ENCODE data around the gene MACROD2. TPM values are rescaled to one million over a fixed set of nuclear protein-coding genes. Genes with fewer than 3 reads are reported as not detected.

MACROD2 gene
- polyA plus RNA-seq, 1 donor from 2014 or later = 23.2 TPM

- H3K9me3 ChIP-seq (ENCODE audit: low read length) = no peaks in the 10 kb centered on the region
- H3K9me2 ChIP-seq (ENCODE audit: insufficient read depth, low read length) = no peaks in the 10 kb centered on the region
- no peak overlapping the region for H2AFZ ChIP-seq (ENCODE audit: low read depth, low read length)
- no peaks in the 10 kb centered on the region for H3F3A ChIP-seq (ENCODE audit: insufficient read depth, low read length, poor library complexity, severe bottlenecking)
- no peak overlapping the region for H3K4me2 ChIP-seq (ENCODE audit: low read length)
- no peak overlapping the region for H3K9ac ChIP-seq (ENCODE audit: low read length)
- no peaks in the 10 kb centered on the region for H3K36me3 ChIP-seq (ENCODE audit: insufficient read depth, low read length)
- no peak overlapping the region for H3K27ac ChIP-seq (ENCODE audit: low read length)
- no peaks in the 10 kb centered on the region for H3K27me3 ChIP-seq (ENCODE audit: insufficient read depth, low read depth, low read length)
- no peak overlapping the region for H3K4me3 ChIP-seq (ENCODE audit: low read length)
- H3K79me2 ChIP-seq (replicated peaks; ENCODE audit: insufficient read depth, low read length) = no peaks in the 10 kb centered on the region
- H4K20me1 ChIP-seq (ENCODE audit: insufficient read depth) = no peaks in the 10 kb centered on the region
- no peak for TF ChIP-seq RAD21 (conservative IDR thresholded peaks at IDR 0.05)
- TF ChIP-seq POLR2AphosphoS5 (IDR thresholded peaks at IDR 0.05) = no peak
- no peak for TF ChIP-seq EZH2 (IDR thresholded peaks at IDR 0.05; ENCODE audit: borderline replicate concordance, insufficient read depth, low read length, poor library complexity, severe bottlenecking)
- no peak for TF ChIP-seq TAF1 (IDR thresholded peaks at IDR 0.05; ENCODE audit: low read depth)
- TF ChIP-seq REST (IDR thresholded peaks at IDR 0.05; ENCODE audit: borderline replicate concordance) = no peak
- no peak for TF ChIP-seq MXI1 (conservative IDR thresholded peaks at IDR 0.05; ENCODE audit: poor library complexity, severe bottlenecking)
- TF ChIP-seq SMC3 (conservative IDR thresholded peaks at IDR 0.05; ENCODE audit: poor library complexity) = no peak
Observed at GRCh38 chr20:15571056-15571455, 1575.7 kb downstream of the MACROD2 start.

GRCh38 chr20:15575255-15575654 lies 1579.9 kb downstream of the MACROD2 start:
- Histone ChIP-seq H3K36me3 (ENCODE audit: insufficient read depth, low read length) (no peaks in the 10 kb centered on the region), H4K20me1 (ENCODE audit: insufficient read depth) (no peaks in the 10 kb centered on the region), H3K27ac (ENCODE audit: low read length) (no peak overlapping the region), H2AFZ (ENCODE audit: low read depth, low read length) (no peak overlapping the region), H3K4me3 (ENCODE audit: low read length) (no peak overlapping the region), H3K9me3 (ENCODE audit: low read length) (no peaks in the 10 kb centered on the region), H3K27me3 (ENCODE audit: insufficient read depth, low read depth, low read length) (no peaks in the 10 kb centered on the region), H3K79me2 (replicated peaks; ENCODE audit: insufficient read depth, low read length) (no peaks in the 10 kb centered on the region), H3K9ac (ENCODE audit: low read length) (no peak overlapping the region), H3K4me2 (ENCODE audit: low read length) (no peak overlapping the region), H3F3A (ENCODE audit: insufficient read depth, low read length, poor library complexity, severe bottlenecking) (no peaks in the 10 kb centered on the region), H3K9me2 (ENCODE audit: insufficient read depth, low read length) (no peaks in the 10 kb centered on the region)
- TF ChIP-seq MXI1 (conservative IDR thresholded peaks at IDR 0.05; ENCODE audit: poor library complexity, severe bottlenecking) (no peak), RAD21 (conservative IDR thresholded peaks at IDR 0.05) (no peak), EZH2 (IDR thresholded peaks at IDR 0.05; ENCODE audit: borderline replicate concordance, insufficient read depth, low read length, poor library complexity, severe bottlenecking) (no peak), REST (IDR thresholded peaks at IDR 0.05; ENCODE audit: borderline replicate concordance) (no peak), SMC3 (conservative IDR thresholded peaks at IDR 0.05; ENCODE audit: poor library complexity) (no peak), EP300 (conservative IDR thresholded peaks at IDR 0.05; ENCODE audit: poor library complexity, severe bottlenecking) (no peak), TAF1 (IDR thresholded peaks at IDR 0.05; ENCODE audit: low read depth) (no peak), CTCF (IDR thresholded peaks at IDR 0.05; ENCODE audit: poor library complexity, severe bottlenecking) (no peak), POLR2AphosphoS5 (IDR thresholded peaks at IDR 0.05) (no peak)
